Progenitor cell of endocrine pancreas (in vitro differentiated cells): Measurements from ENCODE around the gene COL4A1. TPM values are rescaled to one million over a fixed set of nuclear protein-coding genes. Genes with fewer than 3 reads are reported as not detected.

Experiments used
- DNase-seq: peaks from one replicate; pipeline ENCODE4 v3.0.0; 2021; ENCODE audit warnings: low spot score; ENCODE audit not compliant: unreplicated experiment
- H3K27ac Mint-ChIP-seq: 2 replicates; pipeline ENCODE4 v1.8.0; 2021; ENCODE audit warnings: mild to moderate bottlenecking, moderate library complexity, mixed read lengths
- H3K27me3 Mint-ChIP-seq: 2 replicates; pipeline ENCODE4 v1.8.0; 2021; ENCODE audit warnings: mixed read lengths
- H3K36me3 Mint-ChIP-seq: 2 replicates; pipeline ENCODE4 v1.8.0; 2022; ENCODE audit warnings: mixed read lengths; ENCODE audit not compliant: insufficient read depth
- H3K4me1 Mint-ChIP-seq: 2 replicates; pipeline ENCODE4 v1.8.0; 2021; ENCODE audit warnings: low read depth, mixed read lengths
- H3K4me3 Mint-ChIP-seq: 2 replicates; pipeline ENCODE4 v1.8.0; 2021; ENCODE audit warnings: low read depth, mild to moderate bottlenecking, moderate library complexity, mixed read lengths
- H3K9me3 Mint-ChIP-seq: 2 replicates; pipeline ENCODE4 v1.8.0; 2021; ENCODE audit warnings: low read depth, mixed read lengths
- total RNA-seq: library from RNA; stranded (reverse); gene quantifications from 2 replicates; pipeline ENCODE4 v1.2.1, GENCODE V29; 2021
- TF ChIP-seq, protein P1 (sequence below): fragments of 200-600 bp; sonication (generic); IDR thresholded peaks from one replicate; pipeline ENCODE4 v1.5.0; 2021; ENCODE audit warnings: antibody characterized with exemption, mild to moderate bottlenecking; ENCODE audit not compliant: unreplicated experiment

Gene COL4A1
- total RNA-seq, 1 donor from 2014 or later = 81.3 TPM

DNA sequence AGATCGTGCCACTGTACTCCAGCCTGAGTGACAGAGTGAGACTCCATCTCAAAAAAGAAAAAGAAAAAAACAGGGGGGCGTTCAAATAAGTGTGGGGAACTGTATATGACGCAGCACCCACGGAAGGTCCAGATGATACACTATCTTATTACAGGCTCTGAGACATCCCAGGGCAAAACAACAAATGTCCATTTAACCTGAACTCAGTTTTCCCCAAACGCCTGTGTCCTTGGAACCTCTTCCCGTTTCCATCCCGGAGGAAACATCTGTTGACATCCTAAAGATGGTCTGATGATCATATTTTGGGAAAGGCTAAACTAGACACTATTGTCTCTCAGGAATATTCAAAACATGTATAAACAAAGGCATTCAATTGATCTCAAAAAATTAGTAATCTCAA, 72.4 kb downstream of the COL4A1 start:
- DNase-seq = no peak
- Mint-ChIP-seq H3K9me3 (peaks cover 6% of the 10 kb centered on the region), H3K4me3 (no peak overlapping the region), H3K27me3 (peaks cover 11% of the 10 kb centered on the region), H3K27ac (no peak overlapping the region), H3K4me1 (peaks cover 18% of the 10 kb centered on the region), H3K36me3 (peaks cover 3% of the 10 kb centered on the region)
- TF ChIP-seq, protein P1, sequence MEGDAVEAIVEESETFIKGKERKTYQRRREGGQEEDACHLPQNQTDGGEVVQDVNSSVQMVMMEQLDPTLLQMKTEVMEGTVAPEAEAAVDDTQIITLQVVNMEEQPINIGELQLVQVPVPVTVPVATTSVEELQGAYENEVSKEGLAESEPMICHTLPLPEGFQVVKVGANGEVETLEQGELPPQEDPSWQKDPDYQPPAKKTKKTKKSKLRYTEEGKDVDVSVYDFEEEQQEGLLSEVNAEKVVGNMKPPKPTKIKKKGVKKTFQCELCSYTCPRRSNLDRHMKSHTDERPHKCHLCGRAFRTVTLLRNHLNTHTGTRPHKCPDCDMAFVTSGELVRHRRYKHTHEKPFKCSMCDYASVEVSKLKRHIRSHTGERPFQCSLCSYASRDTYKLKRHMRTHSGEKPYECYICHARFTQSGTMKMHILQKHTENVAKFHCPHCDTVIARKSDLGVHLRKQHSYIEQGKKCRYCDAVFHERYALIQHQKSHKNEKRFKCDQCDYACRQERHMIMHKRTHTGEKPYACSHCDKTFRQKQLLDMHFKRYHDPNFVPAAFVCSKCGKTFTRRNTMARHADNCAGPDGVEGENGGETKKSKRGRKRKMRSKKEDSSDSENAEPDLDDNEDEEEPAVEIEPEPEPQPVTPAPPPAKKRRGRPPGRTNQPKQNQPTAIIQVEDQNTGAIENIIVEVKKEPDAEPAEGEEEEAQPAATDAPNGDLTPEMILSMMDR = no peak

DNA sequence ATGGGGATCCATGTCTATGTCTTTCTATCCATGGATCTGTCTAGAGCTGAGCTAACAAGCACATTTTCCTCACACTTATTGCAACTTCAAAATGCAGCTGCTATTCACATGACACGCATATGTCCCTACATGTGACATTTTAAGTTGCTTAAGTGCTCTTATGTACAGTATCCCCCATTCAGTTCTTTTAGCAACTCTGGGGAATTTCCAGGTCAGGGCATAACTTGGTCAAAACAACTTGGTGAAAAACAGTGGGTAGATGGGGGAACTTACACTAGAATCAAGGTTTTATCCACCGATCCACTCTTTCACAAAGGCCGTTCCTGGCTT, 73.0 kb downstream of the COL4A1 start:
- H3K9me3 Mint-ChIP-seq = peaks cover 6% of the 10 kb centered on the region
- H3K27me3 Mint-ChIP-seq = peaks cover 14% of the 10 kb centered on the region
- no peak overlapping the region for H3K27ac Mint-ChIP-seq
- H3K4me1 Mint-ChIP-seq = peaks cover 15% of the 10 kb centered on the region
- TF ChIP-seq, protein P1 = no peak
- H3K36me3 Mint-ChIP-seq = peaks cover 3% of the 10 kb centered on the region
- no peak overlapping the region for H3K4me3 Mint-ChIP-seq
- DNase-seq = no peak

DNA sequence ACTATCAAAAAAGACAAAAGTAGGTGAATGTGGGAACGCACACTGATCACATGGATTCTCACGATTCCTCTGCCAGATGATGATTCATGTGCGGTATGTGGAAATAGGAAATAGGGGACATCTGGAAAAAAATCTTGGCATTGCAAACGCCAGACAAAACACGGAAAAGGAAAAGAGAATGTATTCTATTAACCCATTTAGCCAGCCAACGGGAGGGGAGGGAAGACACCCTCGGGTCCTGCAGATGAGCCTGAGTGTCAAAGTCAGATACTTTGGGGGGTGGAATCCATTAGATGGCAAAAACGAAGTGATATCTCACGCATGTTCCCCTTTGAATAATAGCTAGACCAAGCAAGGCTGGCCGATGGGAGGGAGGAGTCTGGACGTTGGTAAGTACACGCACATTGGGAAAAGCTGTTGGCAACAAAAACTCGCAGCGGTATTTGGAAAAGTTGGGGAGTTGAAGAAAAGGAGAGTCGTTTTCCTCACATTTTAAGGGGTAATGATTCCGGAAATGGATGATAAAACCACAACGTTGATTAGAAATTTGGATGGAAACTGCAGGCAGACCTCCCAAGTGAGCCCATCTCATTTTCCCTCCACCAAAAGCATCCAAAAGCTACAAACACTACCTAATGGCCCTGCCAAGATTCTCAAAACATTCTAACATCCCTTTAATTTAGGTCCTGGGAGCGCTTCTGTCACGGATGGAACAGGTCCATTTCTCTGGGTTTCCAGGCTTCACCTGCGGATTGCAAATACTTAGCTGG, 73.6 kb downstream of the COL4A1 start:
- no peak overlapping the region for H3K4me3 Mint-ChIP-seq
- peaks cover 20% of the 10 kb centered on the region for H3K27me3 Mint-ChIP-seq
- DNase-seq = no peak
- H3K9me3 Mint-ChIP-seq = peaks cover 6% of the 10 kb centered on the region
- no peak overlapping the region for H3K27ac Mint-ChIP-seq
- H3K36me3 Mint-ChIP-seq = peaks cover 3% of the 10 kb centered on the region
- H3K4me1 Mint-ChIP-seq = peaks cover 9% of the 10 kb centered on the region
- TF ChIP-seq, protein P1 = no peak

DNA sequence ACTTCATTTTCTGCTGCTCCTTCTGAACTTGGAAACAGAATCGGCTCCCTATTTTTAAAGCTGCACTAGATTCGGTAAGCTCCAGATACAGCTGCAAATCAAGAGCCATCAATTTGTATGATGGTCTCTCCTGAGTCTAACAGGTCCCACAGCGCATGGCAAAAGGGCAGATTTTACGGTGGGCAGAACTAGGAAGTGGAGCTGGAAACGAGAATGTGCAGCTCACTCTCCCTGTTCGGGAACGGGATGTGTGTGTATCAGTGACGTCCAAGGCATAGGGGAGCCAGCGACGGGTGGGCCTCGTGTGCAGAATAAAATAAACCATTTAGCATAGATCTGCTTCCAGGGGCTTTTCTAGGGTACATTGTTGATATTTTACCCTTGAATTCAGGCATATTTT, 74.2 kb downstream of the COL4A1 start:
- H3K27me3 Mint-ChIP-seq = peaks cover 21% of the 10 kb centered on the region
- DNase-seq = no peak
- no peak overlapping the region for H3K4me3 Mint-ChIP-seq
- TF ChIP-seq, protein P1 = no peak
- no peak overlapping the region for H3K27ac Mint-ChIP-seq
- H3K36me3 Mint-ChIP-seq = peaks cover 3% of the 10 kb centered on the region
- H3K4me1 Mint-ChIP-seq = peaks cover 4% of the 10 kb centered on the region
- H3K9me3 Mint-ChIP-seq = peaks cover 6% of the 10 kb centered on the region

DNA sequence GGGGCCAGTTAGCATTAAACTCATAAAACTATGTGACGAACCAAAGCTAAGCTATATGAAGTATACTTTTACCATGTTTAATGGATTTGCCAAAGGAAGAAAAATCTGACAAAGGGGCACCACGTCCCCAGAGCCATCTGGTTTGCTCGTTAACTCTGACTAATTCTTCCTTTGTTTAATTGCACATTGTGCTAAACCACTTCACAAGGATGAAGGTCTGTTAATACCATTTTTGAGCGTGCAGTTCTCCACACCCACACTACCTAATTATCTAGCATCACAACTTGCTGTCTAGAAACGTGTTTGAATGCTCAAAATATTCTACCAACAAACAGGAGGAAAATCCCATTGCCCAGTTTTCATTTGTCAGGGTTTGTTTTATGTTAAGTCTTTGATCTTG, 74.8 kb downstream of the COL4A1 start:
- Mint-ChIP-seq H3K36me3 (peaks cover 3% of the 10 kb centered on the region), H3K4me3 (no peak overlapping the region), H3K4me1 (peaks cover 2% of the 10 kb centered on the region), H3K9me3 (peaks cover 6% of the 10 kb centered on the region), H3K27me3 (peaks cover 21% of the 10 kb centered on the region), H3K27ac (no peak overlapping the region)
- no peak for DNase-seq
- TF ChIP-seq, protein P1 = no peak
